KMS-11 (cell line): ENCODE measurements around the gene HYAL4.

Experiments
- H2AFZ ChIP-seq: fragments of 200-600 bp; sonication (generic); 2 replicates; pipeline ENCODE4 v1.6.1; 2016; ENCODE audit warnings: antibody characterized with exemption, mixed run types, low read depth
- H3K27ac ChIP-seq: fragments of 200-600 bp; sonication (generic); 2 replicates; pipeline ENCODE4 v1.6.1; 2016; ENCODE audit warnings: mild to moderate bottlenecking, mixed run types
- H3K27me3 ChIP-seq: fragments of 200-600 bp; sonication (generic); 2 replicates; pipeline ENCODE4 v1.6.1; 2017; ENCODE audit warnings: mild to moderate bottlenecking, low read depth, mixed run types, moderate library complexity; ENCODE audit not compliant: insufficient read depth
- H3K36me3 ChIP-seq: fragments of 200-600 bp; sonication (generic); 2 replicates; pipeline ENCODE4 v1.6.1; 2017; ENCODE audit warnings: mild to moderate bottlenecking, mixed run types; ENCODE audit not compliant: insufficient read depth
- H3K4me1 ChIP-seq: fragments of 200-600 bp; sonication (generic); 2 replicates; pipeline ENCODE4 v1.6.1; 2016; ENCODE audit warnings: mild to moderate bottlenecking, low read depth, mixed run types; ENCODE audit not compliant: poor library complexity, severe bottlenecking
- H3K4me2 ChIP-seq: fragments of 200-600 bp; sonication (generic); 2 replicates; pipeline ENCODE4 v1.7.0; 2016; ENCODE audit warnings: mild to moderate bottlenecking, mixed run types
- H3K4me3 ChIP-seq: fragments of 200-600 bp; sonication (generic); IDR thresholded peaks from 2 replicates; pipeline ENCODE4 v1.6.1; 2017; ENCODE audit warnings: low read depth, low read length, mixed read lengths; ENCODE audit not compliant: insufficient read depth
- H3K79me2 ChIP-seq: fragments of 200-600 bp; sonication (generic); 2 replicates; pipeline ENCODE4 v1.6.1; 2016; ENCODE audit warnings: low read depth, mixed run types; ENCODE audit not compliant: insufficient read depth
- H3K9ac ChIP-seq: fragments of 200-600 bp; sonication (generic); 2 replicates; pipeline ENCODE4 v1.6.1; 2016; ENCODE audit warnings: mild to moderate bottlenecking, mixed run types
- H4K20me1 ChIP-seq: fragments of 200-600 bp; sonication (generic); 2 replicates; pipeline ENCODE4 v1.6.1; 2016; ENCODE audit warnings: mild to moderate bottlenecking, mixed run types; ENCODE audit not compliant: insufficient read depth
- CTCF ChIP-seq: fragments of 200-600 bp; sonication (generic); conservative IDR thresholded peaks from 2 replicates; pipeline ENCODE4 v1.6.1; 2017; ENCODE audit warnings: low read depth, mild to moderate bottlenecking, antibody characterized with exemption, low read length, moderate library complexity, mixed read lengths

The HYAL4 gene

GRCh38 chr7:123798532-123799188 lies 46.3 kb upstream of the HYAL4 start:
- Histone ChIP-seq H3K36me3 (no peaks in the 10 kb centered on the region), H2AFZ (peak overlapping the region; percentile 49), H3K4me2 (peak overlapping the region; percentile 36), H3K9ac (no peak overlapping the region), H3K4me1 (peaks cover 17% of the 10 kb centered on the region), H3K27me3 (no peaks in the 10 kb centered on the region), H3K4me3 (no peak overlapping the region), H3K79me2 (no peaks in the 10 kb centered on the region), H4K20me1 (no peaks in the 10 kb centered on the region), H3K27ac (peak overlapping the region; percentile 8; the same call in 1 of the 2 replicates)
- no peak for TF ChIP-seq CTCF

- no peaks in the 10 kb centered on the region for H3K27me3 ChIP-seq
- H3K36me3 ChIP-seq, result no peaks in the 10 kb centered on the region
- no peak overlapping the region for H3K4me2 ChIP-seq
- H3K4me3 ChIP-seq, result no peak overlapping the region
- H3K9ac ChIP-seq, result no peak overlapping the region
- no peaks in the 10 kb centered on the region for H3K79me2 ChIP-seq
- no peak overlapping the region for H2AFZ ChIP-seq
- H4K20me1 ChIP-seq, result no peaks in the 10 kb centered on the region
- H3K27ac ChIP-seq, result no peak overlapping the region
- no peak for TF ChIP-seq CTCF
- H3K4me1 ChIP-seq, result peaks cover 15% of the 10 kb centered on the region
Measured at GRCh38 chr7:123802249-123802648, 42.7 kb upstream of the HYAL4 start.

GRCh38 chr7:123805287-123805686 lies 39.7 kb upstream of the HYAL4 start:
- H3K27ac ChIP-seq, result no peak overlapping the region
- H3K36me3 ChIP-seq, result no peaks in the 10 kb centered on the region
- no peak for TF ChIP-seq CTCF
- H3K27me3 ChIP-seq, result no peaks in the 10 kb centered on the region
- H3K4me2 ChIP-seq, result no peak overlapping the region
- no peaks in the 10 kb centered on the region for H4K20me1 ChIP-seq
- H3K4me1 ChIP-seq, result no peaks in the 10 kb centered on the region
- no peak overlapping the region for H3K4me3 ChIP-seq
- H2AFZ ChIP-seq, result no peak overlapping the region
- no peak overlapping the region for H3K9ac ChIP-seq
- no peaks in the 10 kb centered on the region for H3K79me2 ChIP-seq

- Histone ChIP-seq H3K27ac (no peak overlapping the region), H2AFZ (no peak overlapping the region), H3K36me3 (no peaks in the 10 kb centered on the region), H3K9ac (no peak overlapping the region), H3K27me3 (no peaks in the 10 kb centered on the region), H3K79me2 (no peaks in the 10 kb centered on the region), H4K20me1 (no peaks in the 10 kb centered on the region), H3K4me1 (no peaks in the 10 kb centered on the region), H3K4me3 (no peak overlapping the region), H3K4me2 (no peak overlapping the region)
- no peak for TF ChIP-seq CTCF
Measured at GRCh38 chr7:123809471-123809870, 35.5 kb upstream of the HYAL4 start.
